DMS53 (cell line): ENCODE results near the gene PHLPP2.

Experiments used
- DNase-seq: peaks from one replicate; lab custom pipeline; 2025; lab: John Stamatoyannopoulos, UW

PHLPP2 gene

DNA sequence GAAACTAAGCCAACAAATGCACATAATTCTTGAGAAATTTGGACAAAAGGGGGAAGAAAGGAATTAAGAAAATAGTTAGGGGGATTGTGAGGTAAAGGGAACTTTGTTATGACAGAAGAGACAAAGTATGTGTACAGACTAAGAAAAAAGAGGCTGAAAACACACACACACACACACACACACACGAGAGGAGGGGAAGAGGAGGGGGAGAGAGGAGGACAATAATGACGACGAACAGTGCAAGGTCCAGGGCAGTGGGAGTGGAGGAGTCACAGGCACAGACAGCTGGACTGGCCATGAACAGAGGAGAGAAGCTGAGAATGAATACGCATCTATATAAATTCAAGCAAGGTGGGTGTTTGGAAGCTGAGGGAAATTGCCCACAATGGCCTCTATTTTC is 54.0 kb downstream of the PHLPP2 start:
- no peak for DNase-seq

DNA sequence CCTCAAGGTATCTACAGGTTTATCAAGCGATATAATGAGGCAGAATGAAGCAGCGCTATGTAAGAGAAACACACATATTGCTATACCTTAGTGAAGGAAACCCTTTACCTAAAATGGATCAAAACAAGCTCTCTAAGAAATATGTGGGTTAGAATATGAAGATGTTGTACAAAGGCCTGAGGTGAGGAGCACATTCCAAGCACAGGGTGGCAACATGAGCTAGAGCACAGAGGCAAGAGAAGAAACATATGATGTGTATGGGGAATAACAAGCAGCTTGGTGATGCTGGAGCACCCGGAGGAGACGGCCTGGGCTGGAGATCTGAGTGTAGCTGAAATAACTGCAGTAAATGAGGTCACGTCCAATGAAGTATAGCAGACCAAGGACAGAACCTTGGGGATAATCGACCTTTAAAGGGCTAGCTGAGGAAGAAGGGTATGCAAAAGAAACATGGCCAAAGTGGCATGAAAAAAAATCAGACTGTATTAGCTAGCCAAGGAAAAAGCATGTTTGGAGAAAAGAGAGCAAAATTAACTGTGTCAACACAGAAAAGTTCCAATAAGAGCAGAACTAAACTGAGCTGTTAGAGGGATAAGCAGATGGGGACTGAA is 54.5 kb downstream of the PHLPP2 start:
- DNase-seq, result no peak

DNA sequence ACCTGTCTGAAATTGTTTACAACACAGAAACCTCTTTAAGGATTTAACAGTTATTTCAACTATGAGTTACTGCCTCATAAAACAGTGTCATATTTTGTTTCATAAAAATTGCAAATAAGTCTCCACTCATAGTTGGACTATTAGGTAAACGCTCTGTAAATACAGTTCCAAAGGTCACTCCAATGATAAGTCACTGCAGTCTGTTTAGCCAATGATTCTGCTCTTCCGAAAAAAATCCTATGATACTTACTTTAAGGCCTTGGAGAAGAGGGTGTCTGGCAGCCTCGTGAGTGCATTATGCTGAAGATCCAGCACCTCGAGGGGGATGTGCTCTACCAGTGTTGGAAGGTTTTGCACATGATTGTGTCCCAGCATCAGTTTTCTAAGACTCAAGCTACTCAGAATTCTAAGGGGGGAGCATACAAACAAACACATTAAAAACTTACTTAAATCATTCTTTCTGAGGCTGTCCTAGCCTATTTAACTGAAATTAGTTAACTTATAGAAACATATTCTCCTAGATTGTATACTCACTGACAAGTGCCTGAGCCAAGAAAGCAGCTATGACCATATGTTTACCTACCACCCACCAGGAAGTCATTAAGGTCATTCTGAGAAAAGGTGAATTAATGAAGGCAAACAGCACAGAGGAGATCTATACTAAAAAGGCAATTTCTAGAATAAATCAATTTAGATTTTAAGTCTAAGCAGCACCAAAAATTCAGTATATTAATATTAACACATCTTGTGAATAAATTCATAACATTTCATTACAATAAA is 57.4 kb downstream of the PHLPP2 start:
- peak; percentile 33 for DNase-seq

DNA sequence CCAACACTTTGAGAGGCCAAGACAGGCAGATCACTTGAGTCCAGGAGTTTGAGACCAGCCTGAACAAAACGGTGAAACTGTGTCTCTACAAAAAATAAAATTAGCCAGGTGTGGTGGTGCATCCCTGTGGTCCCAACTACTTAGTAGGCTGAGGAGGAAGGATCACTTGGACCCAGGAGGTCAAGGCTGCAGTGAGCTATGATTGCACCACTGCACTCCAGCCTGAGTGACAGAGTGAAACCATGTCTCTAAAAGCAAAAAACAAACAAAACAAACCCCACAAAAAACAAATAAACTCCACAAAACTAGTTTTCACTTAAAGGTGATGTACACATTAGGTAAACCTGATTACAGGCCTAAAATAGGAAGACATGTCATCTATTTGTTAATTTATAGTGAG is 58.2 kb downstream of the PHLPP2 start:
- DNase-seq, result no peak

DNA sequence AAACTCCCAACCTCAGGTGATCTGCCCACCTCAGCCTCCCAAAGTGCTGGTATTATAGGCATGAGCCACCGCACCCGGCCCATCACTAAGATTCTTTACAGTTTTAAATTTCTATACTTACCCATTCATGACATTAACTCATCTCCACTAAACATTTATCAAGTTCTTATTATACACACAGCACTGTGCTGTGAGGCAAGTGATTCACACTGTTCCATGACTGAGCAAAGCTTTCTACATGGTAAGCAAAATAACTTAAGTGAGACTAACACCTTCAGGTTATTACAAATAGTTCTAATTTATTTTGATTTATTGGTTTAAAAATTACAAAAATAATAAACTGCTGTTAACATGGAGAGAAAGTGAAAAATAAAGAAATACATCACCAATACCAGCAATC is 65.0 kb downstream of the PHLPP2 start:
- peak; percentile 2 for DNase-seq

DNA sequence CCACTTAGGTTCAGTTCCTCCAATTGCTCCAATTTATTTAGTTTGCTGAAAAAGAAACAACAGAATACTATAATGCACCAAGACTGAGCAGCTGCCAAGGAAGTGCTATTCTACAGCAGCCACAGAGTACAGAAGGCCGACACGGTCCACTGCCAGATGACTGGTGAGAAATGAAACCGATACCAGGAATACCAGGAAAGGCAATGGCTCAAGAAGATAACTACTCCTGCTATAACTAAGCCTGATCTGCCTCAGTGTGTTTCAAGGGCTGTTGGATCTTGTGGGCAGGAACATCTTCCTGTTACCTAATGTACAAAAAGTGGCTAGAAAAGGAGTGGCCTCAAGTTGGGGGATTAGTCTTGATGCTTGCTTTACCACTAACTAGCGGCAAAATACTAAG is 65.7 kb downstream of the PHLPP2 start:
- DNase-seq, result peak; percentile 81

DNA sequence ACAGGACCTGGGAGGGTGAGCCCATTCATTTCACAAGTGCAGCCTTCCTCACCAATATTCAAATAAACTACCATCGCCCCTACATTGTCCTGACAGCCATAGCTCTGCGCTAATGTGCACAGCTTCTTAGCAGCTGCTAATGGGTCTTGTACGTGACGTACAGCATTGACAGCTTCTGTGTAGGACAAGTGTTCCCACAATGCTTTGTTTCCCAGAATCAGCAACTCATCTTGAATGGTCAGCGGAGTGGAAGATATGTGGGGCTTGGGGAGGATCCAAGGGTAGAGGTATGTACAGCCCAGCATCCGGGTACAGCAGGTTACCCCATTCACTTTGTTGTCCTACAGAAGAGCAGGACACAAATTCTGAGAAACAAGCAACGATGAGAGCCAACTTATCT is 74.8 kb downstream of the PHLPP2 start:
- no peak for DNase-seq

DNA sequence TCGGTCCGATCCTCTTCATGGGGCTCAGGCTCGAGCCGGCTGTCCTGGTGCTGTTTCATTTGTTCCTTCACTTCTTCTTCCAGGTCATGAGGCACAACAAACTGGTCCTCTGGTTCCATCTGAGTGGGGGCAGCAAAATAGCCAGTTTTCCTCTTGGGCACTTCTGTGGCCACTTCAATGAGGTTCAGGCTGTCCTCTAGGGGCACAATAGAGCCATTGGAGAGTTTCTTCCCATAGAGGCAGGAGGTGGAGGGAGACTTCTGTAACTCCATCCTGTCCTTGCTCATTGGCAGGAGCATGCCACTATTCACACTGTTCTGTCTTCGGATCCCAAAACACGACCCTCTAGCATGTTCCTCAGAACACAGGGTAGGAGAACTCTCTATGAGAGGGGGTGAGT is 75.6 kb downstream of the PHLPP2 start:
- DNase-seq, result peak; percentile 33

DNA sequence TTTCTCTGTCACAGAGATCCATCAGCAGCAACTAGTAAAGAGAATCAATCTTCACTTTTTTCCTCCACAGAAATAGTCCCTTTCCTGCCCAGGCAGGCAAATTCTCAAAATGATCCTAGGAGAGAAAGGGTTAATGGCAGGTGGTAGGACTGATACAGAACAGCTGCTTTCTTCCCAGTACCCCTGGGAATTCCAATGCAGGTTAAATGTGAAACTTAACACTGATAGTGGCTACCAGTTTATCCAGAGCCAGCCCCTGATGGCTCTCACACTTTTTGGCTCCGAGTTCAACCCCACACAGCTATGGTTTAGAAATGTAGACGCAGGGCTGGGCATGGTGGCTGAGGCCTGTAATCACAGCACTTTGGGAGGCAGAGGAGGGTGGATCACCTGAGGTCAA is 76.3 kb downstream of the PHLPP2 start:
- DNase-seq, result no peak

DNA sequence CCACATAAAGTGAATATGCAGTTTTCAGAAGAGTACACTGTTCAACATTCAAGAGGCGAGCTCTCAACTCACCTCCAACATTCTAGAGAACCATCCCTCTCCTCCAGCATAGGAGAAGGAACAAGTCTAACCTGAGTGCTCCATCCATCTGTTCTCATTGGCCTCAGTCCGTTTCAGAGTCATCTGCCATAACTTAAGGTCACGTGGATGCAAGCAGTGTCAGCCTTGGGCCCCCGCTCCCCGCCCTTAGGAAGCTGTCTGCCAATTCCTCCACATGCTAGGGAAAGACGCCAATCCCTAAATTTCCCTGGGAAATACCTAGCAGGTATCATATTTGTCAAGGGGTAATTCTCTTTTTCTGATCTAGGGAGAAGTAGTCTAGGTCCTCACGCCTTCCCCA is 77.1 kb downstream of the PHLPP2 start:
- DNase-seq, result no peak

DNA sequence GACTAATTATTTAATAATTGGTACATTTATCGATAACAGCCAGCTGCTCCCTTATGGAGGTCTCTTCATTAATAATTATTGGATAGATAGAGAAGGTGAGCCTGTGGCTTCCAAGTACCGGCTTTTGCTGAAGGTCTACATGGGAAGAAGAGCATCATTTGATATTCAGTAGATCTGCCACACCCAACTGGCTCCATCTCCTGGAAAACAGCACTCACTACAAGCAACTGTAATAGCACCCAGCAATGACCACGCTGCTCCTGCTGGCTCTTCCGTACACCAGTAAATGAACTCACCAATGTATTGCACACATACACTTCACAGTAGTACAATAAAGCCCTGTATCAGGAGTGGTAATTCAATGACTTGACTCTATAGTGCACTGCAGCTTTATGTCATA is 79.1 kb downstream of the PHLPP2 start:
- DNase-seq, result peak; percentile 71

DNA sequence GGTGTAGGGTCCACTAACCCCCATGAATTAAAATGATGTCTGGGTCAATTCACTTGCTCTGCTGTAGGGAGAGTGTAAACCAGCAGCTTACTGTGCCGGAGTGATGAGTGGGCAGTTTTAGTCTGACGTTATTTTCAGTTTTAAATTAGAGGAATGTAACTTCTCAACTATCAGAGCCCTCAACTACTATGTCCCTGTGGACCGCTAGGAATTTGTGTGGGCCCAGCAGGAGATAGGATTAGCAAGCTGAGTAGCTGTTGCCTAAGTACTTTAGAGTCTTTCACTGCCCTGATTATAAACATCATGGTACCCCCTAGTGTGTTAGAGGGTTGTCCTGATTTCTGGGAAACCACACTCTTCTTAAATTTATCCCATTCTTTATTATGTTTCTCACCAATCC is 87.1 kb downstream of the PHLPP2 start:
- no peak for DNase-seq

DNA sequence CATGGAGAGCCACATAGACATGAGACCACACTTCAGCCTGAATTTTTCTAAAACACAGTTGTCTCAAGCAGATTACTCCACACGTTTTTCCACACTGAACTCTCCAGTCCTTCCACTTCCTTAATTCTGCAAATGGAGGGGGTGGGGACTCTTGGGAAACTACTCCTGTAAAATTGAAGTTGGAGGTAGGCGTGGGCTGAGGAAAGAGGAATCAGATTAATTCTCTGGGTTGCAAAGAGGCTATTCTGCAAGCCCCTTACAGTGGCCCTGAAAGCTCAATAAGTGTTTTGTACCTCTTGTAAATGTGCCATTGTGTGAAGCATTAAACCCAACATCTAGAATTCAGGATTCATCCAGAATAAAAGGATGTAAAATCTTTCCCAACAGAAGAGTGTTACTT is 88.9 kb downstream of the PHLPP2 start:
- DNase-seq, result no peak

DNA sequence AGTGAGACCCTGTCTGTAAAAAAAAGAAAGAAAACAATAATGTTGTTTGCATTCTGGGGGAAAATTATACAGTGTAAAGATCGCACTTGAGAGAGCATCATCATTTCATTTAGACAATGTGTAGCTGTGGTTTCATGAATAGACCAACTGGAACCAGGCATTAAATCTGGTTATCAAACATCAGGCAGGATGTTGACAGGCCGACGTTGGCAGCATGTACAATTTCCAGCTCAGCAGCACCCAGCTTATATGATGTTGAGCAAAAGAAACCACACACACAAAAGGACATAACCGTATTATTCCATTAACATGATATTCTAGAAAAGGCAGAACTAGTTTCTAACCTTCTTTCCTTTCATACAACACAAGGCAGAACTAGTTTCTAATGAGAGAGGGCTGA is 92.7 kb downstream of the PHLPP2 start:
- no peak for DNase-seq

DNA sequence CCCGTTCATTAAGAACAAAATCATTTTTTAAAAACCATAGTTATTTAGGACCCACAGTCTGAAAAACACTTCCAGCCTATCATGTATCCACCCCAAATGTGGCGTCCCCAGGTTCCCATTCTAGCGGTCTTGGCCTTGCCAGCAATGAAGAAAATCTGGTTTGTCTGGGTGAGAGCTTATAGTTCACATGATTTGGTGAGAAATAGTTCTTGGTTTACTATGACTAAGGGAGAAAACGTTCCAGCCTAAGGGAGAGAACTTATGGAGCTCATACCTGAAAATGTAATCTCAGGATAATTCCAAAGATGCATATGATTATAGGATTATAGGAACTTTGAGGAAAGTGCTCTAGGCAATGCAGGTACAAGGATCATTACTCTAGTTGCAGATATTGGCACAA is 93.7 kb downstream of the PHLPP2 start:
- DNase-seq, result no peak

DNA sequence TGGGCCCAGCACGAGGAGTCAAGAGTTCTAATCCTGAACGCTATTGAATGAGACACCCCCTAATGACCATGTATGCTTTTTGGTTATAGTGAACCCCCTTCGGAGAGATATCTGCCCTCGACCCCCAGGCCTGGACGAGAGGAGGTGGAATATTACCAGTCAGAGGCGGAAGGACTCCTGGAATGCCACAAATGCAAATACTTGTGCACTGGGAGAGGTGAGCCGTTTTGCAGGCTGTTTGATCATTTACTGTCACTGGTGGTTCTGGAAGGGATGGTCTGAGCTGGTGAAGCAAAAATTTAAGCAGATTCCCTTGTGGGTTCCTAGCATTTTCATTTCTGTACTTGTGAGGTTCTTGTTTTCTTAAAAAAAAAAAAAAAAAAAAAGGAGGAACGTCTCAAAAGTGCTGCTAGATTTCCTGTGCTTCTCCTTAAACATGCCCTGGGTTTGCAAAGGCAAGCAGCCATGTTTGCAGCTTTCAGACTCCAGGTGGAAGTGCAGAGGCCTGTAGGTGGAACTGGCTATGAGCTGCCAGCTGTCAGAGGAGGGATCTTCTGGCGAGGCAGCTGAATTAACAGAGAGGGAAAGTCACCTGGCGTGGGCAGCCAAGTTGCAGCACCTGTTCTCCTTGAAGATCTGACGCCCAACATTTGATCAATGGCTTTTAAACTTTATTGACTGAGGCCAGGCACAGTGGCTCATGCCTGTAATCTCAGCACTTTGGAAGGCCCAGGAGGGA is 95.1 kb downstream of the PHLPP2 start:
- DNase-seq, result peak; percentile 90

DNA sequence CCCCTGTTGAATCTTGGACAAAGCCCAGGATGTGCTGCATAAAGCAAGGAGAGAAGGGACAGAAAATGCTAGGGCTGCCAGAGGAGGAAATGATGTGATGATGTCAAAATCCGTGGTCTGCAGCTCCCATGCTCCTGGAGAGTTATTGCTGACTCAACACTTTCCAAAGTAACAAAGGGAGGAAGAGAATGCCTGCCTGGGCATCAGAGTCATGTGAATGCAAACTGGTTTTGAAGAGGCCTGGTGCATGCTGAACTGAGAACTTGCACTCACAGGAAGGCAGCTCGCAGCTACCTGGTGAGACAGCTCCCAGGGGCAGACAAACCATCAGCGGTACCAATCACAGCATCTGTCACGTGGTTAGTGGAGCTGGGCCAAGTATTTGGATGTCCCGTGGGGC is 95.7 kb downstream of the PHLPP2 start:
- DNase-seq, result peak; percentile 71

DNA sequence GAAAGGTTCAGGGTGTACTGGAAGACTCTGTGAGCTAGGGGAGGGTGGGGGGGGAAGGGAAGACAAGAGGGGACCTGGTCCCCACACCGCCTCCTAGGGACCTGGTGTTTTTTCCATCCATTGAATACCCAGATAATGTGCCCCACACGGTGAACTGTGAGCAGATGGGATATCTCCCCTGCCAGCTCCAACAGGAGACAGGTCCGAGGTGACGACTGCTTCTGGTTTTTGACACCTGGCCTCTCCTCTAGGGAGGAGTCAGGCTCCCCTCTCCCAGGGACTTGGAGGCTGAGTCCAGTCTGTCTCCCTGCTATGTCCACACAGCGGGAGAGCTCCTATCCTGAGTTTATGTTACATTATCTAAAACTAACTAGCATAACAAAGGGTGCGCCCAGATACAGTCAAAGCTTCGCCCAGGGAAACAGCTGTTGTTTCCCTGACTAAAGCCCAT is 96.7 kb downstream of the PHLPP2 start:
- DNase-seq, result peak; percentile 9

DNA sequence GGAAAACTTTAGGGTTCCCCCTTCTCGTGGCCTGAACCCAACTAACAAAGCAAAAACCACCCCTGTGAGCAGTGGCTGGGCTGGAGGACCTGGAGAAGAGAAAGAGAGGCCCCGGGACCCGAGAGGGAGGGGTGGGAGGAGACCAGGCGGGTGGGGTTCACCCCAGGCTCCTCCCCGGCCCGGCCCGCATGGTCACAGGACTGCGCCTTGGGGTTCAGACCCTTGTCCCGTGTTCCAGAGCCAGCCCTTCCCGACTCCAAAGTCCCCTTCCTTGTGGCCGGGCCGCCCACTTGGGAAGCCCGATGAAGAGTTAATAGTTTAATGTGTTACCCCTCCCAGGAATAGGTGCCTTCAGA is 97.7 kb downstream of the PHLPP2 start:
- peak; percentile 59 for DNase-seq

DNA sequence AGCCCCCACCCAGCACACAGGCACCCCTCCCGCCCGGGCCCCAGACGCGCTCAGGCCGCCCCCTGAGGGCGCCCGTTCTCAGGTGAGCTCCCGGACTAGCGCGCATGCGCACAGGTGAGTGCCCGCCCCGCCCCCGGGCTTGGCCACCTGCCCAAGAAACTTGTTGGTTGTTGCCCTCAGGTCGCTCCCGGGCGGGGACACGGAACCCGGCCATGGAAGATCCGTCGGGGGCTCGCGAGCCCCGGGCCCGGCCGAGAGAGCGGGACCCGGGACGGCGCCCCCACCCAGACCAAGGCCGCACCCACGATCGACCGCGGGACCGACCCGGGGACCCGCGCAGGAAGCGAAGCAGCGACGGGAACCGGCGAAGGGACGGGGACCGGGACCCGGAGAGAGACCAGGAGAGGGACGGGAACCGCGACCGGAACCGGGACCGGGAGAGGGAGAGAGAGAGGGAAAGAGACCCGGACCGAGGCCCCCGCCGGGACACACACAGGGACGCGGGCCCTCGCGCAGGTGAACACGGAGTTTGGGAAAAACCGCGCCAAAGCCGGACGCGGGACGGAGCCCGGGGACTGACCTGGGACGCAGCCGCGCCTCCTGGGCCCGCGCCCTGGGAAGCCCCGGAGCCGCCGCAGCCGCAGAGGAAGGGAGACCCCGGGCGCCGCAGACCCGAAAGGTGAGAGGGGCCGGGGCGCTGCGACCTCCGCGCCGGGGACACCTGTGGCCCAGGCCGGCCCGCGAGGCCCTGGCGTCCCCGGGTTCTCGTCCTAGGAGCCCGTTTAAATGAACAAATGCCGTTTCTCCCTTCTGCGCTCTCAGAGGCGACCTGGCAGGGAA is 98.3 kb downstream of the PHLPP2 start, which contains the start of gene MARVELD3:
MARVELD3 (plus strand) TSS at position 167 of the 840 bp plus-strand sequence; CDS start at position 213, 46 bp downstream.
- peak; percentile 85 for DNase-seq

DNA sequence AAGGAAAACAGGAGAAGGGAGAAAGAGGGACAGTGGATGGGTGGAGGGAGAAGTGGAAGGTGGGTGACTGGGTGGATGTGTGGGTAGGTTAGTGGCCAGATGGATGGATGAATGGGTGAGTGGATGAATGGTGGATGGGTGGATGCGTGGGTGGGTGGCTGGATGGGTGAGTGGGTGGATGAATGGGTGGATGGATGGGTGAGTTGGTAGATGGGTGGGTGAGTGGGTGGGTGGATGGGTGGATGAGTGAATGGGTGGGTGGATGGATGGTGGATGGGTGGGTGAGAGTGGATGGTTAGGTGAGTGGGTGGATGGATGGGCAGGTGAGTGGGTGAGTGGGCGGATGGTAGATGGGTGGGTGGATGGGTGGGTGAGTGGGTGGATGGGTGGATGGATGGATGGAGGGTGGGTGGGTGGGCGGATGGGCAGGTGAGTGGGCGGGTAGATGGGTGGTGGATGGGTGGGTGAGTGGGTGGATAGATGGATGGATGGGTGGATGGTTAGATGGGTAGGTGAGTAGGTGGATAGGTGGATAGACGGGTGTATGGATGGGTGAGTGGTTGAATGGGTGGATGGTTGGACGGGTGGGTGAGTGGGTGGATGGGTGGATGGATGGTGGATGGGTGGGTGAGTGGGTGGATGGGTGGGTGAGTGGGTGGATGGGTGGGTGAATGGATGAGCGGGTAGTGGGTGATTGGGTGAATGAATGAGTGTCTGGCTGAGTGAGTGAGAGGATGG is 99.2 kb downstream of the PHLPP2 start:
- no peak for DNase-seq
